Right atrium auricular region (tissue), 2 donors: Measurements from ENCODE around the gene VSTM2B. TPM values are rescaled to one million over a fixed set of nuclear protein-coding genes. Genes with fewer than 3 reads are reported as not detected.

ENCODE experiments used
- DNase-seq: peaks from one replicate; pipeline ENCODE4 v3.0.0-alpha.2; 2019; ENCODE audit warnings: low spot score
- H3K27ac ChIP-seq, 2 donors: fragments of 200-600 bp; sonication (generic); 1 replicate in 1 of 2; 2 replicates in 1 of 2; pipeline ENCODE4 v1.5.1; 2016 to 2019
- H3K27me3 ChIP-seq, 2 donors: fragments of 200-600 bp; sonication (generic); one replicate each; pipeline versions ENCODE4 v1.5.1 to v1.6.0; 2017 to 2019
- H3K36me3 ChIP-seq: fragments of 200-600 bp; sonication (generic); one replicate; pipeline ENCODE4 v1.5.1; 2016
- H3K4me1 ChIP-seq, 2 donors: fragments of 200-600 bp; sonication (generic); one replicate each; pipeline versions ENCODE4 v1.5.1 to v1.6.0; 2017 to 2019
- H3K4me3 ChIP-seq, 2 donors: fragments of 200-600 bp; sonication (generic); 1 replicate in 1 of 2; 2 replicates in 1 of 2; pipeline ENCODE4 v1.5.1; 2017 to 2019; ENCODE audit warnings: mild to moderate bottlenecking in 1 of 2, moderate library complexity in 1 of 2
- H3K9me3 ChIP-seq, 2 donors: fragments of 200-600 bp; sonication (generic); one replicate each; pipeline ENCODE4 v1.5.1; 2019
- CTCF ChIP-seq, 2 donors: fragments of 200-600 bp; sonication (generic); IDR thresholded peaks; one replicate each; pipeline ENCODE4 v1.5.1; 2019; ENCODE audit warnings: antibody characterized with exemption in 2 of 2
- total RNA-seq, 2 donors: library from RNA; depleted of rRNA; stranded (reverse); fragments of >200 nt; gene quantifications; one replicate each; pipeline ENCODE4 v1.1.0, GENCODE V29; 2016

VSTM2B gene
- total RNA-seq, 2 donors from 2014 or later: not detected

DNA sequence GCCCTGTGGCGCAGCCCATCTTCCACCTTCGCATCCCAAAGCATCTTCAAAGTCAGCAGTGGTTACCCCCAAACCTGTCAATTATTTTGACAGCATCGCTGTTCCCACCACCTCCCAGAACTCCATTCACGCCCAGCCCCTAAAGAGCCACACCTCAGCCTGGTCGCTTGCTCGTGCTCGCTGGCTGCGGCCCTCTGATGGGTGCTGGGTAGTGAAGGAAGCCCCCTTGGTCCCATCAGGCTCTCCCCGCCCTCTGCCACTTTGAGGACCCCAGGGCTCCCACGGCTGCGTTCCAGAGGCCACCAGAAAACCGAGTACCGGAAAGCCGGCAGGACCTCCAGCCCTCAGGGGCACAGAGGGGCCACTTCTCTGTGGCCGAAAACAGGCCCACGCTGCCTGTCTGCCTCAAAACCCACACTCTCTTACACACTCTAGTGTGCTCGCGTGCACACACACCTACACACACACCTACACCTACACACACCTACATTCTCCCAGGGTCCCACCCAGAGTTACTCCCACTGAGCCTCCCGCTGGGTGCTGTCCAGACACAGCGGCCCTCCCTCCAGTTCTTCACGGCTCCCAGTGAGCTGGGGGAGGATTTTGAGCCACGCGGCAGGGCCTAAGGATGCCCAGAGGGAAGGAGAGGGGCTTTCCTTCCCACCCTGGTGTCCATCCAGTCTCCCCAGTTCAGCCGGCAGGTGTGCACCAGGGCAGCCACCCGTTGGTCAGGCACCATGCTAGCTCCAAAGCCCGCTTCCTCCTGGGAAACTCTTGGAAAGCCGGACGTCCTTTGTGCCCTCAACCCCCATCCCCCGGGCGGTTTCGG is 1.9 kb downstream of the VSTM2B start:
- Histone ChIP-seq H3K27me3 (peaks cover 17 to 48% of the 10 kb centered on the region in 2 donors), H3K9me3 (no peaks in the 10 kb centered on the region), H3K4me1 (peaks cover 0 to 57% of the 10 kb centered on the region in 2 donors), H3K4me3 (peak overlapping the region in 1 of 2 donors; percentile 36), H3K36me3 (no peaks in the 10 kb centered on the region), H3K27ac (no peak overlapping the region)
- TF ChIP-seq CTCF (IDR thresholded peaks at IDR 0.05): no peak
- DNase-seq: no peak

- no peaks in the 10 kb centered on the region for H3K9me3 ChIP-seq
- H3K36me3 ChIP-seq: no peaks in the 10 kb centered on the region
- TF ChIP-seq CTCF (IDR thresholded peaks at IDR 0.05): peak; percentile 63 to 83
- no peak for DNase-seq
- peaks cover 17 to 48% of the 10 kb centered on the region in 2 donors for H3K27me3 ChIP-seq
- peak overlapping the region in 1 of 2 donors; percentile 36 for H3K4me3 ChIP-seq
- no peak overlapping the region for H3K27ac ChIP-seq
- peaks cover 0 to 57% of the 10 kb centered on the region in 2 donors for H3K4me1 ChIP-seq
Measured at GRCh38 chr19:29528350-29528945, 2.7 kb downstream of the VSTM2B start.

DNA sequence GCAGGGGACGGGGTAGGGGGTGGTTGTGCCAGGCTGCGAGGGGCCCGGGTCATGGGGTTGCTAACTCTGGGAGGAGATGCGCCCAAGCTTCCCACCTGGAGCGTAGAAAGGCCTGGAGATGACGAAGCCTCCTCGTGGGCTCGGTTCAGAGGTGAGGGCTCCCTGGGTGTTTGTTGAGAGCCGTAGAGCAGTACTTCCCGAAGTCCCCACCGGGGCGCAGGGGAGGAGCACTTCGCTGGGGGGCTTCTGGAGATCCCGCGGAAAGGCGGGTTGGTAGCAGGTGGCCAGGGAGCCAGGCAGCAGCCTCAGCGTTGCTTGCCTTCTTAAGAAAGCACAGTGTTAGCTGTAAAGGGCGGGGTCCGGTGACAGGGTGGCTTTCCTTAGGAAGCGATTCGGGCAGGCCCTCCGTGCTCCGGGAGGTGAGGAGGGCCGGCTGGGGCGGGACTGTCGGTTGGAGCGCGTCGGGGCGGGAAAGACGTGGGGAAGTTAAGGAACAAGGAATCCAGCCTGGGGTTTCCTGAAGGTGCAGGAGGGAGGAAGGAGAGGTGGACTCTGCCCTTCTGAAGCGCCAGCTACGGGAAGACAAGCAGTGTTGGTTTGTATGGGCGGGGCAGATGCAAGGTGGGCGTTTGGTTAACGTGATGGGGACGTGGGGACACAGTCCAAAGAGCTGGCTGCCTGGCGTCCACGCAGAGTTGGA is 3.3 kb downstream of the VSTM2B start:
- Histone ChIP-seq H3K4me1 (peaks cover 0 to 57% of the 10 kb centered on the region in 2 donors), H3K27ac (no peak overlapping the region), H3K27me3 (peaks cover 17 to 48% of the 10 kb centered on the region in 2 donors), H3K4me3 (peak overlapping the region in 1 of 2 donors; percentile 36), H3K9me3 (no peaks in the 10 kb centered on the region), H3K36me3 (no peaks in the 10 kb centered on the region)
- no peak for TF ChIP-seq CTCF (IDR thresholded peaks at IDR 0.05)
- no peak for DNase-seq

DNA sequence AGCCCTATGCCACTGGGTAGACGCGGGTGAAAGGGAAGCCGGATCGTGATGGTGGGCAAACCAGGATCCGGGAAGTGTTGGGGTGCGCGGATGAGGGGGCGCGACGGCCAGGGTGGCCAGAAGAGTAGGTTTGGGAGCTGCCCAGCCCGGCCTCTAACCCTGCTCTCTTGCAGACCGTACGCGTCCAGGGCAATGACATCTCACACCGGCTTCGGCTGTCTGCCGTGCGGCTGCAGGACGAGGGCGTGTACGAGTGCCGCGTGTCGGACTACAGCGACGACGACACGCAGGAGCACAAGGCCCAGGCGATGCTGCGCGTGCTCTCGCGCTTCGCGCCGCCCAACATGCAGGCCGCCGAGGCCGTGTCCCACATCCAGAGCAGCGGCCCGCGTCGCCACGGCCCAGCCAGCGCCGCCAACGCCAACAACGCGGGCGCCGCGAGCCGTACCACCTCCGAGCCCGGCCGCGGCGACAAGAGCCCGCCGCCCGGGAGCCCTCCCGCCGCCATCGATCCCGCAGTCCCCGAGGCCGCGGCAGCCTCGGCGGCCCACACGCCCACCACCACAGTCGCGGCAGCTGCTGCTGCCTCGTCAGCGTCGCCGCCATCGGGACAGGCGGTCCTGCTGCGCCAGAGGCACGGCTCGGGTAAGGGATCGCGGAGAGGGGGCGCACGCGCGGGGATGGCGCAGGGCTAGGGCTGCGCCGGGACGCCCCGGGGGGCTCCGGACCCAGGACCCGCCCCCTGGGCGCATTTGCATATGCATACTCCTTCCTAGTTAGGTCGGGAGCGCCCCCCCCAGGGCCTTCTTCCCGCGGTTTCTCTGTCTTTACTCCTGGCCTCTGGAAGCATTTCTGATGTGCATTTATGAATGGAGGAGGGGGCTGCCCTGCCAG is 4.1 kb downstream of the VSTM2B start:
- H3K4me3 ChIP-seq: peak overlapping the region in 1 of 2 donors; percentile 6
- no peak for TF ChIP-seq CTCF (IDR thresholded peaks at IDR 0.05)
- H3K27me3 ChIP-seq: peaks cover 17 to 48% of the 10 kb centered on the region in 2 donors
- peaks cover 0 to 54% of the 10 kb centered on the region in 2 donors for H3K4me1 ChIP-seq
- no peak overlapping the region for H3K27ac ChIP-seq
- H3K36me3 ChIP-seq: no peaks in the 10 kb centered on the region
- DNase-seq: no peak
- no peaks in the 10 kb centered on the region for H3K9me3 ChIP-seq
